ENCODE data around the gene DTWD1.
"Not testable (repeated sequence)": the region's sequence is repeated elsewhere in the genome, so short reads cannot be mapped to it uniquely, and the experiment has no call there.

The DTWD1 gene

DNA sequence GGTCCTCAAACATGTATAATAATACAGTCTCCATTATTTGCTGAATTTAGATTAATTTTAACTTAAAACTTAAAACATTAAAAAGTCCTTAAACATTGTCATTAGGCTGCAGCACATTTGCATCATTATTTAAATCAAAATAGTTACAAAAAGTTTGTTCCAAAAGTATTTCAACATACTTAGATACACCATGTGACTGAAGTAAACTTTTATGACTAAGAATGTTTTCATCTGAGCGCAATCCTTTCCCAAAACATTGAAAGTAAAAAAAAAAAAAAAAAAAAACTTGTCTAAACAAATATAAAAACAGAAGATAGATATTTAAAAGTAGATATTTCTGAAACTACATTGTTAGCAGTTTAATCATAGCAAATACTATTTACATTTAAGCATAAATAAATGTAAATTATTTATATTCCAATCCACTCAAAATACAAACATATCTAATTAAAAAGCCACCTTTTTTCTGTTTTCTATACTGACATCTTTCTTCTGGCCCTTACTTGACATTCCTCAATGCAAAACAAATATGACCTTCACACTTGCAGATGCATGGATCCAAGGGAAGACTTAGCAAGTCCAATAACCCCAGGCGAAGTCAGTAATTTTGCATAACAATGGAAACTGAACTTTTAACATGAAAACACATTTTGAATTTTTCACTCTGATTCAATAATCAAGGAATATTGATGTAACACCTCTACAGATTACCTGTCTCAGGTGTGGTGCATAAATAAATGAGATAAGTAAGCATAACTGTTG lies 10.5 kb upstream of the DTWD1 start:
- Histone ChIP-seq H3K27me3 (ENCODE audit: control insufficient read depth, low read length) (no peaks in the 10 kb centered on the region), H4K20me1 (ENCODE audit: control insufficient read depth, insufficient read depth, low read depth, low read length) (no peaks in the 10 kb centered on the region), H3K9me3 (ENCODE audit: control insufficient read depth, insufficient read depth, low read length) (peaks cover 10% of the 10 kb centered on the region), H3K27ac (ENCODE audit: low read depth, low read length) (no peak overlapping the region), H3K4me3 (ENCODE audit: low read length) (no peak overlapping the region), H3K79me2 (ENCODE audit: control insufficient read depth, low read length) (no peaks in the 10 kb centered on the region), H3K9me2 (replicated peaks; ENCODE audit: control insufficient read depth, low read length) (no peaks in the 10 kb centered on the region), H3F3A (ENCODE audit: control insufficient read depth, insufficient read depth) (no peaks in the 10 kb centered on the region), H3K4me1 (ENCODE audit: control insufficient read depth, low read length) (no peaks in the 10 kb centered on the region), H3K36me3 (ENCODE audit: control insufficient read depth, low read length) (no peaks in the 10 kb centered on the region; the same call in 1 of the 2 replicates), H3K4me2 (ENCODE audit: low read length) (no peak overlapping the region)
- TF ChIP-seq EZH2phosphoT487 (IDR thresholded peaks at IDR 0.05; ENCODE audit: borderline replicate concordance, low read length), result no peak
- TF ChIP-seq, protein P1, sequence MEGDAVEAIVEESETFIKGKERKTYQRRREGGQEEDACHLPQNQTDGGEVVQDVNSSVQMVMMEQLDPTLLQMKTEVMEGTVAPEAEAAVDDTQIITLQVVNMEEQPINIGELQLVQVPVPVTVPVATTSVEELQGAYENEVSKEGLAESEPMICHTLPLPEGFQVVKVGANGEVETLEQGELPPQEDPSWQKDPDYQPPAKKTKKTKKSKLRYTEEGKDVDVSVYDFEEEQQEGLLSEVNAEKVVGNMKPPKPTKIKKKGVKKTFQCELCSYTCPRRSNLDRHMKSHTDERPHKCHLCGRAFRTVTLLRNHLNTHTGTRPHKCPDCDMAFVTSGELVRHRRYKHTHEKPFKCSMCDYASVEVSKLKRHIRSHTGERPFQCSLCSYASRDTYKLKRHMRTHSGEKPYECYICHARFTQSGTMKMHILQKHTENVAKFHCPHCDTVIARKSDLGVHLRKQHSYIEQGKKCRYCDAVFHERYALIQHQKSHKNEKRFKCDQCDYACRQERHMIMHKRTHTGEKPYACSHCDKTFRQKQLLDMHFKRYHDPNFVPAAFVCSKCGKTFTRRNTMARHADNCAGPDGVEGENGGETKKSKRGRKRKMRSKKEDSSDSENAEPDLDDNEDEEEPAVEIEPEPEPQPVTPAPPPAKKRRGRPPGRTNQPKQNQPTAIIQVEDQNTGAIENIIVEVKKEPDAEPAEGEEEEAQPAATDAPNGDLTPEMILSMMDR (IDR thresholded peaks at IDR 0.05; ENCODE audit: low read depth, low read length, poor library complexity, severe bottlenecking), result no peak

- not testable (repeated sequence) for H3K4me1 ChIP-seq (ENCODE audit: control insufficient read depth, low read length); H3K79me2 ChIP-seq (ENCODE audit: control insufficient read depth, low read length); H3K27me3 ChIP-seq (ENCODE audit: control insufficient read depth, low read length); H3K36me3 ChIP-seq (ENCODE audit: control insufficient read depth, low read length); H3F3A ChIP-seq (ENCODE audit: control insufficient read depth, insufficient read depth); H3K9me2 ChIP-seq (replicated peaks; ENCODE audit: control insufficient read depth, low read length); H3K4me2 ChIP-seq (ENCODE audit: low read length); H4K20me1 ChIP-seq (ENCODE audit: control insufficient read depth, insufficient read depth, low read depth, low read length); H3K9me3 ChIP-seq (ENCODE audit: control insufficient read depth, insufficient read depth, low read length); H3K27ac ChIP-seq (ENCODE audit: low read depth, low read length); H3K4me3 ChIP-seq (ENCODE audit: low read length)
These were observed 8.6 kb upstream of the DTWD1 start for GRCh38 chr15:49612240-49612639.

GRCh38 chr15:49619226-49619625 lies 1.6 kb upstream of the DTWD1 start:
- peak overlapping the region; percentile 77 for H3K4me2 ChIP-seq (ENCODE audit: low read length)
- H3K27me3 ChIP-seq (ENCODE audit: control insufficient read depth, low read length), result no peaks in the 10 kb centered on the region
- no peaks in the 10 kb centered on the region for H3F3A ChIP-seq (ENCODE audit: control insufficient read depth, insufficient read depth)
- H4K20me1 ChIP-seq (ENCODE audit: control insufficient read depth, insufficient read depth, low read depth, low read length), result no peaks in the 10 kb centered on the region
- no peak for TF ChIP-seq EZH2phosphoT487 (IDR thresholded peaks at IDR 0.05; ENCODE audit: borderline replicate concordance, low read length)
- TF ChIP-seq, protein P1 (IDR thresholded peaks at IDR 0.05; ENCODE audit: low read depth, low read length, poor library complexity, severe bottlenecking), result no peak
- no peak overlapping the region for H3K27ac ChIP-seq (ENCODE audit: low read depth, low read length)
- peaks cover 7% of the 10 kb centered on the region for H3K9me3 ChIP-seq (ENCODE audit: control insufficient read depth, insufficient read depth, low read length)
- H3K4me1 ChIP-seq (ENCODE audit: control insufficient read depth, low read length), result peaks cover 17% of the 10 kb centered on the region
- H3K79me2 ChIP-seq (ENCODE audit: control insufficient read depth, low read length), result peaks cover 39% of the 10 kb centered on the region
- peaks cover 14% of the 10 kb centered on the region for H3K36me3 ChIP-seq (ENCODE audit: control insufficient read depth, low read length)
- H3K4me3 ChIP-seq (ENCODE audit: low read length), result no peak overlapping the region; the same call in 1 of the 2 replicates
- no peaks in the 10 kb centered on the region for H3K9me2 ChIP-seq (replicated peaks; ENCODE audit: control insufficient read depth, low read length)

GRCh38 chr15:49620199-49620598 lies 649 bp upstream of the DTWD1 start:
- Histone ChIP-seq H3K79me2 (ENCODE audit: control insufficient read depth, low read length) (peaks cover 43% of the 10 kb centered on the region), H3K4me3 (ENCODE audit: low read length) (peak overlapping the region; percentile 80), H3K9me2 (replicated peaks; ENCODE audit: control insufficient read depth, low read length) (no peaks in the 10 kb centered on the region), H3K9me3 (ENCODE audit: control insufficient read depth, insufficient read depth, low read length) (0 out of 2 replicates have a peak, but pooled peaks cover under 1% of the 10 kb centered on the region), H3K4me1 (ENCODE audit: control insufficient read depth, low read length) (peaks cover 17% of the 10 kb centered on the region), H3K4me2 (ENCODE audit: low read length) (peak overlapping the region; percentile 77), H3K36me3 (ENCODE audit: control insufficient read depth, low read length) (peaks cover 22% of the 10 kb centered on the region), H3K27me3 (ENCODE audit: control insufficient read depth, low read length) (no peaks in the 10 kb centered on the region), H4K20me1 (ENCODE audit: control insufficient read depth, insufficient read depth, low read depth, low read length) (no peaks in the 10 kb centered on the region), H3K27ac (ENCODE audit: low read depth, low read length) (peak overlapping the region; percentile 37), H3F3A (ENCODE audit: control insufficient read depth, insufficient read depth) (no peaks in the 10 kb centered on the region)
- TF ChIP-seq EZH2phosphoT487 (IDR thresholded peaks at IDR 0.05; ENCODE audit: borderline replicate concordance, low read length), result no peak
- TF ChIP-seq, protein P1 (IDR thresholded peaks at IDR 0.05; ENCODE audit: low read depth, low read length, poor library complexity, severe bottlenecking), result no peak
